ENCODE data around the gene BTAF1.
"Not testable (repeated sequence)": the region's sequence is repeated elsewhere in the genome, so short reads cannot be mapped to it uniquely, and the experiment has no call there.

BTAF1 gene

DNA sequence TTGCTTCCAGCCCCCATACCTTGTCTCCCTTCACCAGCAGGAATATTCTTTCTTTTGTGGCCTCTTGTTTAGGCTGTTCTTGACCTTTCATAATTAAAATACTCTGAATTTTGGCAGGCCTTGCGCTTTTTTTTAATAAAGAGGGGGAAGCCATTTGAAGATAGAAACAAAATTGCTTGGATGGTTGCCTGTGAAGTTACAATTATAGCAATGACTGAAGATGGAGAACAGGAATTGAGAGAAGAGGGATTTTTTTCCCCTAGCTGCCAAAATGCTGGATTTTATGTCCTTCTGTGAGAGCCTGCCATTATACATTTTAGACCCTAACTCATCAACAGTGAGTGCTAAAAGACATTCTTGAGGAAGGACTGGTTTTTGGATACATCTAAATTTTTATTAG is 39.0 kb upstream of the BTAF1 start:
- H3K27ac ChIP-seq, result no peak overlapping the region
- TF ChIP-seq ZFX (IDR thresholded peaks at IDR 0.05; ENCODE audit: borderline replicate concordance), result no peak
- TF ChIP-seq, protein P1, sequence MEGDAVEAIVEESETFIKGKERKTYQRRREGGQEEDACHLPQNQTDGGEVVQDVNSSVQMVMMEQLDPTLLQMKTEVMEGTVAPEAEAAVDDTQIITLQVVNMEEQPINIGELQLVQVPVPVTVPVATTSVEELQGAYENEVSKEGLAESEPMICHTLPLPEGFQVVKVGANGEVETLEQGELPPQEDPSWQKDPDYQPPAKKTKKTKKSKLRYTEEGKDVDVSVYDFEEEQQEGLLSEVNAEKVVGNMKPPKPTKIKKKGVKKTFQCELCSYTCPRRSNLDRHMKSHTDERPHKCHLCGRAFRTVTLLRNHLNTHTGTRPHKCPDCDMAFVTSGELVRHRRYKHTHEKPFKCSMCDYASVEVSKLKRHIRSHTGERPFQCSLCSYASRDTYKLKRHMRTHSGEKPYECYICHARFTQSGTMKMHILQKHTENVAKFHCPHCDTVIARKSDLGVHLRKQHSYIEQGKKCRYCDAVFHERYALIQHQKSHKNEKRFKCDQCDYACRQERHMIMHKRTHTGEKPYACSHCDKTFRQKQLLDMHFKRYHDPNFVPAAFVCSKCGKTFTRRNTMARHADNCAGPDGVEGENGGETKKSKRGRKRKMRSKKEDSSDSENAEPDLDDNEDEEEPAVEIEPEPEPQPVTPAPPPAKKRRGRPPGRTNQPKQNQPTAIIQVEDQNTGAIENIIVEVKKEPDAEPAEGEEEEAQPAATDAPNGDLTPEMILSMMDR (IDR thresholded peaks at IDR 0.05), result no peak

DNA sequence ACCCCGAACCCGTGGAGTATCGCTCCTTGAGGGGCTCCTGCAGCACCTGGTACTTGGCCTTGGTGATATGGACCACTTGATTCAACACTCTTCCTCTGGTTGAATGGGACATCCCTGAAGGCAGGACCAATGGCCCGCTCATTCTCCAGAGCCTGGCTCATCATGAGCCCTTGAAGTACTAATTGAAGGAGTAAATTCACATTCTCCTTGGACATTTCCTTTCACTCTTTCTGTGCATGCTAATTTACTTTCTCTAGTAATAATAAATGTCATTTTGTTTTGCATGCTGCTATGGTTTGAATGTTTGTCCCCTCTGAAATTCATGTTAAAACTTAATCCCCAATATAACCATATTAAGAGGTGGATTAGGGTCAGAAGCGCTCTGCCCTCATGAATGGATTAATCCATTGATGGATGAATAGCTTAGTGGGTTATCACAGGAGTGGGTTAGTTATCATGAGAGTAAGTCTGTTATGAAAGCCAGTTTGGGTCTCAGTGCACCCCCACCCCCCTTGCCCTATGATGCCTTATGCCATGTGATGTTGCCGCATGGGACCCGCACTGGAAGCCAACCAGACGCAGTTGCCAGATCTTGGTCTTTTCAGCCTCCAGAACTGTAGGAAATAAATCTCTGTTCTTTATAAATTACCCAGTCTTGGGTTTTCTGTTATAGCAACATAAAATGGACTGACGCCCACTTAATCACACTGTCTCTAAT is 38.0 kb upstream of the BTAF1 start:
- no peak overlapping the region for H3K27ac ChIP-seq
- TF ChIP-seq, protein P1 (IDR thresholded peaks at IDR 0.05), result no peak
- TF ChIP-seq ZFX (IDR thresholded peaks at IDR 0.05; ENCODE audit: borderline replicate concordance), result no peak

DNA sequence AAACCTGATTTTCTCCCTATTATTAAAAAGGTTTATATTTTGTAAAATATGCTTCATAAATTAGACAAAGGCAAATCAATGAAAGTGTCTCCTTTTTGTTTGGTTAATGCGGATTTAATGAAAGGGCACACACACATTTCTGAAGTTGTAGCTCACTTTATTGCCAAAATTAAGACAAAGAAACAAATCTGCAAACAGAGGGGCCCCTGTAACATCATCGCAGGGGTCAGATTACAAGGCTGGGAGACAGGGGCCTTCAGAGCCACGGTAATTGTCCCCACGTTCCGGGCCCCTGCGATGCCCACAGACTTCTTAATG is 36.7 kb upstream of the BTAF1 start:
- no peak for TF ChIP-seq ZFX (IDR thresholded peaks at IDR 0.05; ENCODE audit: borderline replicate concordance)
- TF ChIP-seq, protein P1 (IDR thresholded peaks at IDR 0.05), result no peak
- H3K27ac ChIP-seq, result no peak overlapping the region

DNA sequence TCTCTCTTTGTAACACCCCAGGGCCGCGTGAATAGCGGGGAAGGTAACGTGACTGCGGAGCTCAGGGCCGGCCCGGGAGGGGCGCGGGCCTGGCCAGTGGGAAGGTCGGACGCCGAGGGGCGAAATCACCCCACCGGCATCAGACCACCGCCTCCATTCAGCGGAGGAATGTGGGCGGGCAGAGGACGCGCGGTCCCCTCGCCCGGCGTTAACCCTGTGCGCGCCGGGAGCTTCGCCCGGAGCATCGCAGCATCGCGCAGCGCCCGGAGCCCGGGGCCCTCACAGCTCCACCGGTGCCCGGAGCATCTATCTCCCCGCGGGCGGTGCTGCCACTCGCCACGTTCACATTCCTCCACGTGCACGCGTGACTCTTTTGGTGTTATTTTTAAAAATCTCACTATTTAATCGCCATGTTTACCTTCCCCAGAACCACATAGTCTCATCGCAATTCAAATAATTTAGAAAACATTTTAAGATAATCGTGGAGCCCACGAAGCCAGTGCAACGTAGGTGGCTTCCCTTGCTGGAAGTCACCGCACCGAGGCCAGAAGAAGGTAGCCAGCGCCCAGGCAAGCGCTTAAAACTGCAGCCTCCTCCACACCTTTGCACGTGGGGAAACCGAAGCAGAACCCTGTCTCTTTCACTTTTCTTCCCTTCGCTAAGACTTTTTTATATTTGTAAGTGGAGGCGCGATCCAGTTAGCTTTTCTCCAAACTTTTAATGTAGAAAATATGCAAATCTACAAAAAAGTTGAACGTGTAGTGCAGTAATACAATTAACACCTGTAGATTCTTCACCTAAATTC is 36.1 kb upstream of the BTAF1 start:
- no peak overlapping the region for H3K27ac ChIP-seq
- TF ChIP-seq, protein P1 (IDR thresholded peaks at IDR 0.05), result no peak
- no peak for TF ChIP-seq ZFX (IDR thresholded peaks at IDR 0.05; ENCODE audit: borderline replicate concordance)

DNA sequence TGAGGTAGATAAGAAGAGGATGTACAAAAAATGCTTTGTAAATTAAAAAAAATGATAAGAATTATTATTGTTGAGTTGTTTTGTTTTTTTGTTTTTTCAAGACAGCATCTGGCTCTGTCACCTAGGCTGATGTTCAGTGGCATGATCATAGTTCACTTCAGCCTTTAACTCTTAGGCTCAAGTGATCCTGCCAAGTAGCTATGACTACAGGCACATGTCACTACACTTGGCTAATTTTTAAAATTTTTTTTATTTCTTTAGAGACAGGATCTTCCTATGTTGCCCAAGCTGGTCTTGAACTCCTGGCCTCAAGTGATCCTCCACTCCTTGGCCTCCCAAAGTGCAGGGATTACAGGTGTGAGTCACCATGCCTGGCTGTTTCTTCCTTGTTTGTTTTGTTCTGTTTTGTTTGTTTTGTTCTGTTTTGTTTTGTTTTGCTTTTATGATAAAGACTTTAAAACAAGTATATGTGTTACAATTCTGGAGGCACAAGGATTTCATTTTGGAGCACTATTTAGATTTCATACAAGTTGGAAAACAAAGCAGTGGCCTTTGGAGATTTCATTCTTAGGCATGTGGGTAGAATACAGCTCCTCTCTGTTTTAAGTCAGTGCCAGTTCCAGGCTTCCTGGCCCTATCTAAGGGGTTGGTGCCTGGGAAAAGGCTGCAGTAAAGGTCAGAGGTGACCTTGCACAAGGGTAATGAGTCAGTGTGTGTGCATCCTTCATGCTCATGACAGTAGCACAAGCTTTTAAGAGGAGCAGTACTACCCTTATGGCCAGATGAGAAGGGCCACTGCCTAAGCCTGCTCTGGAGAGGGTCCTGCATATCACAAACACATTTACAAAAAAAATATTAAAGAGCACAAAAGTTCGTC is 32.2 kb upstream of the BTAF1 start:
- no peak overlapping the region for H3K27ac ChIP-seq
- TF ChIP-seq, protein P1 (IDR thresholded peaks at IDR 0.05), result no peak
- no peak for TF ChIP-seq ZFX (IDR thresholded peaks at IDR 0.05; ENCODE audit: borderline replicate concordance)

DNA sequence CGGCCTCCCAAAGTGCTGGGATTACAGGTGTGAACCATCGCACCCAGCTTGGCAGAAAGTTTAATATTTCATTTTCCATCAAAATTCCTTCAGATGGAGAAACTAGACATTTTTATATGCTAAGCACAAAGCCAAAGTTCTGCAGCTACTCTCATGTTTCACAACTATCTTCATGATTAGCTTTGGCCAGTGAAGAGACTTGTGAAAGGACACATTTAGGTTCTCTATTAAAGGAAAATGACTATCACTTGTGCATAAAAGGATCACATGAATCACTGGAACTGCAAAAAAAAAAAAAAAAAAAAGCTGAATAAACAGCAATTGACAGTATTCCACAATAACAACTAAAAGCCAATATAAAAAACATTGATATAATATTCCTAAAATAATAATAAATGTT is 30.5 kb upstream of the BTAF1 start:
- TF ChIP-seq, protein P1 (IDR thresholded peaks at IDR 0.05), result no peak
- TF ChIP-seq ZFX (IDR thresholded peaks at IDR 0.05; ENCODE audit: borderline replicate concordance), result no peak
- H3K27ac ChIP-seq, result no peak overlapping the region

DNA sequence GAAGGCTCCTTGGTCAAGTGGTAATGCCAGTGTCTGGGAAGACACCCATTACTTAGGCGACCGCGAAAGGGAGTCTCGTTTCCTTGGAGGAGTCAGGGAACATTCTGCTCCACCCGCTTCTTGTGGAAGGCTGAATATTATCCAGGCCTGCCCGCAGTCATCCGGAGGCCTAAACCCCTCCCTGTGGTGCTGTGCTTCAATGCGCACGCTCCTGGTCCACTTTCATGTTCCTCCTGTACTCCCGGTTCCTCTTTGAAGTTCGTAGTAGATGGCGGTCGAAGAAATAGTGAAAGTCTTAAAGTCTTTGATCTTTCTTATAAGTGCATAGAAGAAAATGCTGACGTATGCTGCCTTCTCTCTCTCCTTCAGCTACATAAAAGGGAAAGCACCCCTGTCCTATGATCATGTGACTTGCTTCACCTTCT is 29.3 kb upstream of the BTAF1 start:
- not testable (repeated sequence) for H3K27ac ChIP-seq

All from 22Rv1 (cell line).